HG03460 (cell line): ENCODE results near the gene HOXA10.

Experiments used
- ATAC-seq: cut with Tn5 transposase; IDR thresholded peaks from one replicate; pipeline ENCODE4 v1.9.1; 2021; ENCODE audit not compliant: unreplicated experiment

HOXA10 gene

GRCh38 chr7:27191833-27192545 lies 17.9 kb upstream of the HOXA10 start:
- no peak for ATAC-seq

GRCh38 chr7:27191161-27191731 lies 17.1 kb upstream of the HOXA10 start:
- ATAC-seq: no peak

- no peak for ATAC-seq
Observed at GRCh38 chr7:27189997-27190748, 16.1 kb upstream of the HOXA10 start.

GRCh38 chr7:27189295-27189996 lies 15.3 kb upstream of the HOXA10 start:
- ATAC-seq: no peak

GRCh38 chr7:27188386-27189294 lies 14.5 kb upstream of the HOXA10 start:
- no peak for ATAC-seq

- no peak for ATAC-seq
Observed at GRCh38 chr7:27187475-27188385, 13.6 kb upstream of the HOXA10 start.

GRCh38 chr7:27186668-27187474 lies 12.8 kb upstream of the HOXA10 start:
- ATAC-seq: no peak

- no peak for ATAC-seq
Observed at GRCh38 chr7:27185854-27186667, 11.9 kb upstream of the HOXA10 start.

GRCh38 chr7:27185013-27185853 lies 11.1 kb upstream of the HOXA10 start, which contains the start of gene HOXA11:
HOXA11 (minus strand) TSS chr7:27185232; CDS start chr7:27185144, 88 bp downstream.
- ATAC-seq: no peak

GRCh38 chr7:27184337-27185012 lies 10.4 kb upstream of the HOXA10 start:
- ATAC-seq: no peak

- no peak for ATAC-seq
Observed at GRCh38 chr7:27183682-27184336, 9.7 kb upstream of the HOXA10 start.

GRCh38 chr7:27182861-27183681 lies 9.0 kb upstream of the HOXA10 start:
- no peak for ATAC-seq

- ATAC-seq: no peak
Observed at GRCh38 chr7:27182285-27182841, 8.2 kb upstream of the HOXA10 start.

GRCh38 chr7:27181795-27182275 lies 7.7 kb upstream of the HOXA10 start:
- ATAC-seq: no peak
